Stimulated activated naive CD4-positive, alpha-beta T cell (primary cell): ENCODE measurements around the gene RFX2.
A peak's percentile ranks its signal among the peaks of the same experiment; 100 is the strongest.

Experiments used
- DNase-seq, 6 experiments: peaks; one replicate each; lab custom pipeline; 2025; lab: John Stamatoyannopoulos, UW

The RFX2 gene

DNA sequence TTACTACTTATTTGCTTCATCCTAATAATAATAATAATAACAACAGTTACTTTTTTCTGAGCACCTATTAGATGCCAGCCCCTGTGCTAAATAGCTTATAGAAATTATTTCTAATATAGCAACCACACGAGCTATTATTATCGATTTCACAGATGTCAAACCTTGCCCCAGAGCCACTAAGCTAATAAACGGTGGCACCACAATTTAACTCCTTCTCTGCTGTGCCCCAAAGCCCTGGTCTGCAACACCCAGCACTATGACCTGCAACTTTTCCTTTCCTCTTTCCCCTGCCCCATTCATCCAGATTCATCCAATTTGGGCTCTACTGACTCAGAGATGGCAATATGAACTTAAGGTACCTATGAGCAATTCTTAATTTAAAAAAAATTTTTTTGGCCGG lies 6.4 kb downstream of the RFX2 start:
- DNase-seq, result no peak

DNA sequence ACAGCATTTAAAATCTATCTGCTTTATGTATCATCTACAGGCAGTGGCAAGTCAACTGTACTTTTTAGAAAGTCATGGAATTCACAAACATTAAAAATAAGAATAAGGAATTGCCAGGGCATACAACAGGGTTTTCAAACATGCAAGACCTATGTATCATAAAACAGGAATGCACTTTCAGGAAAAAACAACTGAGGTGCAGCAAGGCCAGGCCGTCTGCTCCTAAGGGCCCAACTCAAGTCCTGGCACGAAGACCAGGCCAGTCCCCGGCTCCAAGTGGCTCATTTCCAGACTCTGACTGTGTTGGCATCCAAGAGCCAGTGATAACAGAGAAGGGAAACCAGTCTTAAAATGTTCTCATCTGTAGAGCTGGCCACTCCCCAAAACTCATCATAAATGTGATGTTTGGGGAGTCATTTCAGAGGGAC lies 7.1 kb downstream of the RFX2 start:
- DNase-seq, result no peak

DNA sequence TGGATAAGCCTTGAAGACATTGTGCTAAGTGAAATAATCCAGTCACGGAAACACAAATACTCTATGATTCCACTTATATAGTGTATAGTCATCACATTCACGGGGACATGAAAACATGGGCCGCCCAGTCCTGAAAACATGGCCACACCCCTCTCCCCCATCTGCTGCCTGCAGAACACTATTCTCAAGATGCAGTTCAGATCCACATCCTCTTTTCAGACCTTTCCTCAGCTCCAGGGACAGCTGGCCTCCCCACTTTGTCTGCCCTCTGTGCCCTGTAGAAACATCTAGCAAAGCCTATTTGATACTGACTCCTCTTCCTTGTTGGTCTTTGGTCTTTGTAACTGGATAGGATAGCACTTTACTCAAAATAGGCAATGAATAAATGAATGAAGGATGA lies 8.3 kb downstream of the RFX2 start:
- no peak for DNase-seq

DNA sequence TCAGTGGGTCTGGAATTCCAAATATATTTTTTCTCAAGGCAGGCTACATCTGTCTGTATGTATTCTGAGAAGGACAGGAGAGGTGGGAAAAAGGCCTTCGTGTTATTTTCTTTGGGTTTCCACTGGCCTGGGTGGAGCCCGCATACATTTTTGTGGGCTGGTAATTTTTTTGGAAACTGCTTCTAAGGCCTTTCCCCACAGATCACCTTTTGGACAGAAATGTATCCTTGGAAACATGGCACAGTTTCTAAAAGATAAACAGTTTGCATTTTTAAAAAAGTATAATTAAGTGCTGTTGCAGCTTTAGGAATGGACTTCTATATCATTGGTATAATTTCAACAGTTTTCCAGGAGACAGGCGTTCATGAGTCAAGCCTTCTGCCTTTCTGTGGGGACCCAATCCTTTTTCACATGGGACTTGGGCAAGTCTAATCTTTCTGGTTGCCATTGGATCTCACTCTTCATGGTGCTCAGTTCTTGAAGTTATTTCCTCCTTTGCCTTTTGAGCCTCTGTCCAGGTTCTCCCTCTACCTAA lies 8.9 kb downstream of the RFX2 start:
- DNase-seq, result no peak

DNA sequence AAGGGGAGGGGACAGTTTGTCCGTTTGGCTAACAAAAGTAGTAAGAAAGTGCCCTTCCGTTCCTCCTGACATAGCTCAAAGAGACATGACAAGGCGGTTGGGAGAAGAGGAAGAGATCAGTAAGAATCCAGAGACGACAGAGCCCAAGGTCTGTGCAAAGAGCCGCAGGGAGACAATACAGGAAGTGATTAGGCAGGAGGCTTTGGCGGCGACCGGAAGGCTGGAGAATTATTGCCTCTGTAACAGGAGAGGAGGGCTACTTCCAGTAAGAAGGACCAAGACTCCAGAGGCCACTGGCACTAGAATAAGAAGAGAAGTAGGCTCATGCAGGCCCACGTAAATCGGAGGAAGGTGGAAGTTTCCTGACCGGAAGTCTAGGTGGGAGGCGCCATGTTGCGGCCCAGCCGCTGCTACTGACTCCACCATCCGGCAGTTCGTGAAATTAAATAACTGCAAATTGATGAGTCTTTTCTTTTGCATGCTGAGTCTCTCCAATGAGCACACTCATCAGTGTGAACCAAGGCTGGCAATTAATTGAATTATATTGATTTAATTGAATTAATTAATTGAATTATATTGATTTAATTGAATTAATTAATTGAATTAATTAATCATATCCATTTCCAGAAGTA lies 9.9 kb downstream of the RFX2 start:
- DNase-seq, result peak in 3 of 6 experiments; percentile 4 to 48 (median 19)

DNA sequence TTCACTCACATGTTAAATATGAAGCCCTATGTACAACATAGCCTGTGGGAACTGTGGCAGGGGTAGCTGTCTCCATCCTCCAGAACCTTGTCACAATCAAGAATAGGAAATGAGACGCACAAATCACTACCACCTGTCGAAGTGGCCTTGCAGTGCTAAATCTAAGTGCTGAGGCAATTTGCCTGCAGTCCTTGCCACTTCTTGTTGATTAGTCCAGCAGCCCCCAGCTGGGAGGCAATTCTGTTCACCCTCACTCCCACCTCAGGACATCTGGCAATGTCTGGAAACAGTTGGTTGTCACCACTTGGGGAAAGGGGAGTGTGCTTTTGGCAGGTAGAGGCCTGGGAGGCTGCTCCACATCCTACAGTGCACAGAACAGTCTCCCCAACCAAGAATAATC lies 10.7 kb downstream of the RFX2 start:
- DNase-seq, result no peak

DNA sequence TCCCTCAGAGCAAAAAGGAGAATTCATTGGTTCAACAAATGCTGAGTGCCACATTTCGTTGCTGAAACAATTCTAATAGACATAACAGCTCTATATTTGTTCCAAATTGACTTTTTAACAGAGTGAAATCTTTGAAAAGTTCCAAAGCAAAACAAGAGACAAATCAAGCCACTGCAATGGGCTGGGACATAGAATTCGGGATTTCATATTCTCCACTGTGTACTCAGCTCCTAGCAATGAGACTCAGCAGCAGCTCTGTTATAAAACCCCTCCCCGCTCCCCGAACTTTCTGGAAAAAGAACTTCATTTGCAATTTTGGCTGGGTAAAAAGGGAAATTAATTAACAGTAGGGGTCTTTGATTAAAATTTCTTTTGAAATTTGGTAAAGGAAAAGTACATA lies 11.3 kb downstream of the RFX2 start:
- DNase-seq, result no peak

DNA sequence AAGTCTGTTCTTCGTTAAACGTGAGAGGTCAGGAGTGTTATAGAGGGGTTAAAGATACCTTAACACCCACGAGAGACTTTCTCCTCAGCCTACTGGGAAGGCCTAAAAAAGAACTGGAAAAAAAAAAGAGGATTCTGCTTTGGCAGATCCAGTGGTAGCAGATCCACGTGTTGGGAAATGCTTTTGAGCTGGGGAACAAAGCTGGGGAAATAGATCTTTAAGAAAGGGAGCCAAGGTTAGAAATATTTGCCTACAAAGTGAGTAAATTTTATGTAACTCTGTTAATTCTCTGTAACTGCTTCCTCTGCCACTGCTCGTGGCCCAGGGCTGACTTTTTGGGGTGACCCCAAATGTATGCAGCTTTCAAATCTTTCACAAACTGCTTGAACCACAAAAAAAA lies 11.7 kb downstream of the RFX2 start:
- no peak for DNase-seq

DNA sequence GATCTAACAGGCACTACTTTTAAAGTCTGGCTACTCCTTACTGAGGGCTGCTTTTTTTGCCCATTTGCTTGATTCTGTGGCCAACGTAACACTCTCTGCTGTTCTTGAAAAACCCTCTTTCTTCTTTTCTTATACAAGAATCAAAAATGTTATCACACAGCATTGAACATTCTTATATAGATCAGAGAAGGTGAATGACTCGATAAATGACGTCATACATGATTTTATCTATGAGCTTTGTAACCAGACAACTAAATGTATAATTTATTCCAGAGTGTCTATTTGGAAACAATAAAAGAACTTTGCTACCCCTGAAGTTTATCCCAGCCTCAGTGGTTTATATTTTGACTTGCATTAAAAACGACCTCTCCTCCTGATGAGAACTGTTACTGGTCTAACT lies 12.4 kb downstream of the RFX2 start:
- DNase-seq, result no peak

DNA sequence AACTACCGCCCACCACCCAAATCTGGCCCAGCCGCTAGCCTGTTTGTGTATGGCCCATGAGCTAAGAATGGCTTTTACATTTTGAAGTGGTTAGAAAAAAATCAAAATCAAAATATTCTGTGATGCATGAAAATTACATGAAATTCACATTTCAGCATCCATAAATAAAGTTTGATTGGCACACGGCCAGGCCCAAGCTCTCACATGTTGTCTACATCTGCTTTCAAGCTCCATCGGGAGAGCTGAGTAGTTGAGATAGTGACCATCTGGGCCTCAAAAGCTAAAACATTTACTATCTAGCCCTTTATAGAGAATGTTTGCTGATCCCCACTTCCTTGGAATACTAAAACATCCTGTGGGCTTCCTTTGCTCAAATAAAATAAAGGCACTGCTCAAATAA lies 14.5 kb downstream of the RFX2 start:
- DNase-seq, result no peak

DNA sequence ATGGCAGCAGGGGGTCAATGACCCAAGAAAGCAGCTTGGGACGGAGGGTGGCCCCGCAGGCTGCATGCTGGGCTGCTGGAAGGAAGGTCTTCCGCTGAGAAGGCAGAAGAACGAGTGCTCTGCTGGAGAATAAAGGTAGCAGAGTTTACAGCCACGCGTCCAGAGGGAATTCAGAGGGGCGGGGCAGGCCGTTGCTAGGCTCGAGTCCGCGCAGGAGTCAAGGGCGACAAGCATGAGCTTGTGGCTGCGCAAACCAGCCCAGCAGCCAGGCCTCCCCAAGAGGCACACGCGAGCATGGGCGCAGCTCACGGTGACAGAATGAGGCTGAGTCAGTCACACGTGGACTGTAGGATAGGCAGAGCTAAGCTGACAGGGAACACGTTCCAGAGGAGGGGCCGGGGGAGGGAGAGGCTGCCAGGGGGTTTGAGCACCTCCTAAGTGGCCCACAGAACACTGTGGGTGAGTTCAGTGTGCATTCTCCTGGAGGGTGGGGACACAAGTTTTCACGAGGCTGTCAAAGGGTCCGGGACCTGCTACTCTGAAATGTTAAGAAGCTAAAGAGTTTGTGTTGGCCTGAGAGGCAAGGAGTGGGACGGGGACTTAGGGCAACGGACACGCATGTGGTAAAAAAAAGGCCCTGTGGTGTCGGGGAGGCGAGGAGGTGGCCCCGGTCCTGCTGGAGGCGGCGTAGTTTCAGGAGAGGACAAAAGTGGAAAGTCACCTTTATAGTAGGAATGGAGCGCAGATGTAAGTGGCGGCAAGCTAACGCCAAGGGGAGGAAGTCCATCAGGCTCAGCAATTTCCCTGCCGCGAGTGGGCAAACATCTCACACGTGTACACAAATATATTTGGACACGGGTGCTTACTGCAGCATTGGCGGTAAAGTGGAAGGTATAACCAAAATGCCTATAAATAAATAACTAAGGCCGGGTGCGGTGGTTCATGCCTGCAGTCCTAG lies 17.7 kb downstream of the RFX2 start:
- no peak for DNase-seq

DNA sequence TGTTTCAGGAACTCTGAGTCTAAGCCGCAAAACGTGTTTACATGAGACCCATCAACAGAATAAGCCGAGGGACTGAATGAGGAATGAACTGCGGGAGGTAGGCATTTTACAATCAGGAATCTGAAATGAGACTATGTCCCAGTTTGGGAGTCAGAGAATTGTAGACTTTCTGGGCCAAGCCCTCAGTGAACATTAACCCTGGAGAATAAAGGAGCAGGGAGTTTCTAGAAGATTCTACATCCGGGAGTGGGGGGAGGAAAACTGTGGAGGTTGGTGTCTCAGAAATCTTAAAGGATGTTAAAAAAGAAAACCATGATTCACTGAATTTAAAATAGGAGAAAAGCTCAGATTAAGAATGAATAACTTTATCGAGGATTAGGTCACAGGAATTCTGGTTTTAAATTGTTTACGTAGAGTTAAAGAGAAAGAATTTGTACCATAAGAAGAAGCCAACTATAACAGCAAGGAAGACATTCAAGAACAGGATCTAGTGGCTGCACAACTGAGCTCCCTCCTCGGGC lies 18.5 kb downstream of the RFX2 start:
- DNase-seq, result no peak

DNA sequence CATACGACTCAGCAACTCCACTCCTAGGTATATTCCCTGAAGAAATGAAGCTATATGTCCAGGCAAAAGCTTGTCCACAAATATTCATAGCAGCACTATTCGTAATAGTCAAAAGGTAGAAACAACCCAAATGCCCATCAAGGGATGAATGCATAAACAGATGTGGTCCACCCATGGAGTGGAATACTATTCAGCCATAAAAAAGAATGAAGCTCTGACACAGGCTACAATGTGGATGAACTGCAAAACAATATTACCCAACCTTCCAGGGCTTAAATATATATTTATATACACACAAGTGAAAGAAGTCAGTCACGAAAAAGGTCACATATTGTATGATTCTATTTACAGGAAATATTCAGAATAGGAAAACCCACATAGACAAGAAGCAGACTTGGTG lies 19.7 kb downstream of the RFX2 start:
- DNase-seq, result no peak

DNA sequence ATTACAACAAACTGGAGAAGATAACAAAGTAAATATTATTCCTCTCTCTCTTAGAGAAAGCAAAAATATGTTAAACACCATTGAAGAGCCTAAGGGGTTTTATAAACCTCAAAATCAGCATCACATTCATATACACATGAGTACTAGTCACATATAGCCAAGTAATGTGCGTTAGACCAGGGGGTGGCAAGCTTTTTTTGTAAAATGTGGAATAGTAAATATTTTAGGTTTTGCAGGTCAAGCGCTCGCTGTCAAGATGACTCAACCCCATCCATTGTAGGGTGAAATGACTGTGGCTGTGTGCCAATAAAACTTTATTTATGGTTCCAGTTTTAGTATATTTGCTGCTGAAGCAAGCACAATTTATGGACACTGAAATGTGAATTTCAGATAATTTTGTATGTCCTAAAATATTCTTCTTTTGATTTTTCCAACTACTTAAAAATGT lies 21.7 kb downstream of the RFX2 start:
- DNase-seq, result no peak

DNA sequence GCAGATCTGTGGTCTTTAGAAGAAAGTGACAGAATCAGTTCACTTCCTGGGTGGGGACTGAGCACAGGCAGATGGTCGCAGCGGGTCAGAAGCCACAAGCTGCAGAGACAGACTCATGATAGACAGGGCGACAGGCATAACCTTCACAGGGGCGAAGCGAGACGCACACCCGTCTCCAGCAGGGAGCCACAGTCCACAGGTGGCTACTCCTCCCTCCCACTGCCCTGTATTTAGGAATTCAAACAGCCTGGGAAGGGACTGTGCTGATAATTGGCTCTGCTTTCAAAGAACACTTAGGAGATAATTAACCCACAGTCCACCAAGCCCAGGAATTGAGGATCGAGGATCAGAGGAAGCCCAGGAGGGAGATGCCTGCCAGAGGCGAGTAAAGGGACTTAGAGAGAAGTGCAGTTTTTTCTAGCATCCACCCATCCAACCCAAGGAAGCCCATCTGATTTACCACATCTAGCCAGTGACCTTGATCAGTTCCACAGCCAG lies 23.2 kb downstream of the RFX2 start:
- peak in 1 of 6 experiments; percentile 20 for DNase-seq

DNA sequence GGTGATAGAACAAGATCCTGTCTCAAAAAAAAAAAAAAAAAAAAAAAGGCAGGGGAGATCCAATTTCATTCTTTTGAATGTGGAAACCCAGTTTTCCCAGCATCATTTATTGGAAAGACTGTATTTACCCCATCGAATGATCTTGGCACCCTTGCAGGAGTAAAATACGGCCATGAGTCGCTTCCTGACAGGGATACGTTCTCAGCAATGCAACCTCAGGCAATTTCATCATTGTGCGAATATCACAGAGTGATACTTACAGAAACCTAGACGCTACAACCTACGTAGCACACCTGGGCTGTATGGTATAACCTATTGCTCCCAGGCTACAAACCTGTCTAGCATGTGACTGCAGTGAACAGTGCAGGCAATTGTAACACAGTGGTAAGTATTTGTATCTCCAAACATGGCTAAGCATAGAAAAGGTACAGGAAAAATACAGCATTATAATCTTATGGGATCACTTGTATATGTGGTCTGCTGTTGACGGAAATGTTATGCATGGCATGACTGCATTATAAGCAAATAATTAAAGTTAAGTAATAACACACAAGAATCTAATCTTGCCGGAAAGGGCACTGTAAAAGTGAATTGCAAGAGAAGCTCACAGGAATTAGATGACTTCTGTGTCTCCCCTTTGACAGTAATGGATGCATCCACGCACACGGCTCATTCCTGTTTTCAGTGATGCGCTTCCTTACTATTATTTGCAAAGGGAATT lies 24.1 kb downstream of the RFX2 start:
- no peak for DNase-seq

DNA sequence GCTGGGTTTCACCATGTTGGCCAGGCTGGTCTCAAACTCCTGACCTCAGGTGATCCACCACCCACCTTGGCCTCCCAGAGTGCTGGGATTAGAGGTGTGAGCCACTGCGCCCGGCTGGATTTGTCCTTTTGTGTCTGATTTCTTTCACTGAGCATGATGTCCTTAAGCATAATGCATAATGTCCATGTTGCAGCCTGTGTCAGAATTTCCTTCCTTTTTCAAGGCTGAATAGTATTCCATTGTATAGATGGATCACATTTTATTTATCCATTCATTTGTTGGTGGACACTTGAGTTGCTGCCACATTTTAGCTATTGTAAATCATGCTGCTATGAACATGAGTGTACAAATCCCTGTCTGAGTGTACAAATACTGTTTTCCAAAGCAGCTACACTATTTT lies 25.5 kb downstream of the RFX2 start:
- no peak for DNase-seq

DNA sequence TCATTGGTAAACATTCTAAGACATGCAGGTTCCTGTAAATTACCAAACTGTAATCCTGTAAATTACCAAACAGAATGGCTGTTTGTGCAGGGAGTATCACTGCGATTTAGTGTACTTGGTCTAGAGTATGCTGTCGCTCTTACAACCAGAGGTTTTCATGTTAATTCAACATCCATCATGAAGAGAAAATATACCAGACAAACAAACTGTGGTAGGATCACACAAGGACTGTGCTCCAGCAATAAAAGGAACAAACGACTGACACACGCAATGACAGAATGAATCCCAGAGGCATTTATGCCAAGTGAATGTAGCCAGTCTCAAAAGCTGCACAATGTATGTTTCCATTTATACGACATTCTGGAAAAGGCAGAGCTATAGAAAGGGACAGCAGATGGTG lies 31.2 kb downstream of the RFX2 start:
- no peak for DNase-seq

DNA sequence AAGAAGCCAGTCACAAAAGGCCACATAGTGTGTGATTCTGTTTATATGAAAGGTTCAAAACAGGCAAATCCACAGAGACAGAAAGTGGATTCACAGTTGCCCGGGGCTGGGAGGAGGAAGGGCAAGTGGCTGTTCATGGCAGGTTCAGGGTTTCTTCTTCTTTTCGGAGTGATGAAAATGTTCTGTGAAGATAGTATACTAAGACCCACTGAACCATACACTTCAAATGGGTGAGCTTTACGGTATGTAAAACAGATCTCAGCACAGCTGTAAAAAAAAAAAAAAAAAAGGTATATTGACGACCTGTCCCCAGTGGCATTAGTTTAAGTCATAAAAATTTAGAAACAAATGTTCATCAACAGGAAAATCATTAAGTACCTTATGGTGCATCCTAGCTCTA lies 32.2 kb downstream of the RFX2 start:
- DNase-seq, result no peak

DNA sequence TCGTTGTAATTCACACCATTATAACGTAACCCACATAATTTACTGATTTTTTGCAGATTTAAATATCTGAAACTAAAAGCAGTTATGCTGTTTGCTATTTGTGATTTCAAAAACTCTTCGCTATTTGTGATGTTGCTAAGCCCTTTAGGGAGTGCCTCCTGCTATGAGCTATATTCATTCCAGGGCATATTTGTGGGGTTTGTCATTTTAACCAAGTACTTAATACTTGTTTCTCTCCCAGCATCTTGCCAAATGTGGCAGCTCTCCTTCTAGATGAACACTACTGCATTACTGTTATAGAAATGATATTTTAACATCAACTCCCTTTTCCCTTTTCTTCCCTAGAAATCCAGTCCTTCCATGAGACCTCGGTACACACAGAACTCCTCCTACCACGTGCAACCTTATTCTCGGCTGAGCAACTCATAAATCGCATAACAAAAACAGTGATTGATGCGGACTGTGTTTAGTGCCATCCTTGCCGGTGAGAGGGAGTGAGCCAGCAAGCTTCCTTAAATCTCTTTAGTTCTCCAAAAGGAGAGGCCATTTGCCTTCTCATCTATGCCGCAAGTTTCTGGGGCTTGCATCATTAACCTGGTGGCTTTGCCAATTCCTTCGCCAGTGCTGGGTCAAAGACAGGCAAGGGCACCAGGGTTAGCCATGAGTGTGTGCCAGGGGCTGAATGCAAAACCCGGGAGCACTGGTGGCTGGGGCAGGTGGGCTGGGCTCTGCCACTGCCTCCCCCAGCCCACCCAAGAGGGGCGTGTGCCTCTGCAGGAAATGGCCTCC lies 33.4 kb downstream of the RFX2 start:
- no peak for DNase-seq

DNA sequence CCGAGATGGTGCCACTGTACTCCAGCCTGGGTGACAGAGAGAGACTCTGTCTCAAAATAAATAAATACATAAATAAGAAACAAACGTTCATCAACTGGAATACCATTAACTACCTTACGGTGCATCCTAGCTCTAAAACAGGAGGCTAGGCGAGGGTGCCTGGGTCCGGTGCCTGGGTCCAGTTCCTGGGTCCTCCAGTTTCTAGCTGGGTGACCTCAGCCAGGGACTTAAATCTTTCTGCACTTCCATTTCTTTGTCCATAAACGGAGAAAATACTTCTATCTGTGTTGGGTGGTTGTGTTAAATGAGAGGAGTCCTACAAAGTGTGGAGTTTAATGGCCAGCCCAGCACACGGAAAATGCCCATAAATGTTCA lies 34.0 kb downstream of the RFX2 start:
- no peak for DNase-seq
